K562 (cell line): Measurements from ENCODE around the gene AGAP1. TPM values are rescaled to one million over a fixed set of nuclear protein-coding genes. Genes with fewer than 3 reads are reported as not detected.

Source experiments
- ATAC-seq: fragments of 200-7000 bp; cut with Tn5 transposase; 3 replicates; pipeline ENCODE4 v1.9.1; 2020; ENCODE audit warnings: moderate library complexity
- BruUV-seq: library from RNA; stranded (reverse); fragments of 400-500 nt; replicated peaks from 2 replicates; lab custom pipeline; 2021; lab: Mats Ljungman, UMichigan
- CTCF ChIA-PET: fragments of 300-600 bp; formaldehyde crosslinking; extraction: SDS; loops from one replicate; lab custom pipeline; 2021; ENCODE audit warnings: low intra/inter-chr PET ratio; lab: Yijun Ruan, JAX
- POLR2A ChIA-PET: fragments of 300-600, 350-650 bp; sonication (Branson Sonifier 250); formaldehyde crosslinking; extraction: SDS; loops from one replicate; lab custom pipeline; 2021; ENCODE audit warnings: antibody characterized with exemption, inconsistent platforms; lab: Yijun Ruan, JAX
- DNase-seq, 4 experiments: peaks; one replicate each; pipeline versions ENCODE4 v3.0.0 to v3.0.0-alpha.2; 2011 to 2018; ENCODE audit warnings: low spot score in 3 of 4, mixed read lengths in 3 of 4; ENCODE audit errors: extremely low read depth in 1 of 4
- FAIRE-seq: peaks from 2 replicates; lab custom pipeline; 2011; peaks lifted over from hg19 to GRCh38; lab: Jason Lieb, UNC
- H2AFZ ChIP-seq: 2 replicates; pipeline ENCODE4 v1.6.0; 2011; ENCODE audit warnings: low read depth, low read length, control low read depth, inconsistent platforms
- H3K27ac ChIP-seq: fragments of 200-600 bp; 3 replicates; pipeline ENCODE4 v1.8.0; 2011; ENCODE audit warnings: low read depth, mild to moderate bottlenecking, control low read depth, inconsistent platforms, low read length, moderate library complexity, mixed read lengths; ENCODE audit errors: extremely low read depth
- H3K27me3 ChIP-seq, 2 experiments: fragments of 300-600 bp in 1 of 2; 2 replicates in 1 of 2; 3 replicates in 1 of 2; pipeline versions ENCODE4 v1.6.0 to v1.8.0; 2011; ENCODE audit warnings: inconsistent platforms in 2 of 2, low read length in 2 of 2, mild to moderate bottlenecking in 1 of 2, mixed read lengths in 1 of 2, moderate library complexity in 1 of 2; ENCODE audit not compliant: control insufficient read depth in 2 of 2, insufficient read depth in 2 of 2
- H3K36me3 ChIP-seq: fragments of 300-600 bp; 3 replicates; pipeline ENCODE4 v1.8.0; 2011; ENCODE audit warnings: mild to moderate bottlenecking, low read length, inconsistent platforms; ENCODE audit not compliant: control insufficient read depth, insufficient read depth
- H3K4me1 ChIP-seq, 2 experiments: fragments of 200-600 bp in 1 of 2; replicated peaks in 1 of 2; 2 replicates in 1 of 2; 3 replicates in 1 of 2; pipeline versions ENCODE4 v1.5.1 to v1.8.0; 2011; ENCODE audit warnings: inconsistent platforms in 2 of 2, low read length in 2 of 2, mild to moderate bottlenecking in 1 of 2, mixed read lengths in 1 of 2, moderate library complexity in 1 of 2; ENCODE audit not compliant: control insufficient read depth in 2 of 2, insufficient read depth in 2 of 2
- H3K4me2 ChIP-seq: 2 replicates; pipeline ENCODE4 v1.6.1; 2011; ENCODE audit warnings: low read length, control low read depth, inconsistent platforms, mixed read lengths; ENCODE audit not compliant: insufficient read depth
- H3K4me3 ChIP-seq: fragments of 200-600 bp; sonication (generic), shearing (Covaris generic); 2 replicates; pipeline ENCODE4 v1.5.1; 2016; ENCODE audit warnings: control low read depth, inconsistent platforms
- H3K79me2 ChIP-seq: fragments of 200-600 bp; 3 replicates; pipeline ENCODE4 v1.8.0; 2011; ENCODE audit warnings: low read length, inconsistent platforms; ENCODE audit not compliant: control insufficient read depth, insufficient read depth
- H3K9ac ChIP-seq, 2 experiments: 2 replicates each; pipeline versions ENCODE4 v1.6.0 to v1.6.1; 2011; ENCODE audit warnings: low read depth in 2 of 2, low read length in 2 of 2, control low read depth in 1 of 2, inconsistent platforms in 1 of 2, mild to moderate bottlenecking in 1 of 2, mixed read lengths in 1 of 2; ENCODE audit not compliant: insufficient read depth in 1 of 2
- H3K9me1 ChIP-seq: one replicate; pipeline ENCODE4 v1.6.0; 2011; ENCODE audit warnings: inconsistent platforms, mild to moderate bottlenecking, low read length, moderate library complexity; ENCODE audit not compliant: control insufficient read depth, insufficient read depth
- H3K9me3 ChIP-seq: replicated peaks from 2 replicates; pipeline ENCODE4 v1.5.1; 2011; ENCODE audit warnings: low read depth, low read length, inconsistent platforms; ENCODE audit not compliant: control insufficient read depth, insufficient read depth
- H4K20me1 ChIP-seq: replicated peaks from 2 replicates; pipeline ENCODE4 v1.6.1; 2011; ENCODE audit warnings: low read length, inconsistent platforms, mixed read lengths; ENCODE audit not compliant: control insufficient read depth, insufficient read depth
- ELF1 ChIP-seq: fragments of 200-800 bp; sonication (Bioruptor generic); IDR thresholded peaks from 2 replicates; pipeline ENCODE4 v1.6.1; 2016; ENCODE audit warnings: missing genetic modification characterization, missing compliant biosample characterization
- SREBF2 ChIP-seq: sonication (generic); formaldehyde crosslinking; IDR thresholded peaks from 2 replicates; pipeline ENCODE4 v1.4.0; 2020; ENCODE audit warnings: mild to moderate bottlenecking, missing genetic modification reagents
- ZNF639 ChIP-seq, 2 experiments: fragments of 200-800 bp in 1 of 2; sonication (Bioruptor generic) in 1 of 2; sonication (generic) in 1 of 2; formaldehyde crosslinking in 1 of 2; IDR thresholded peaks in 1 of 2; conservative IDR thresholded peaks in 1 of 2; 2 replicates each; pipeline versions ENCODE4 v1.5.0 to v1.6.1; 2016 to 2020; ENCODE audit warnings: missing compliant biosample characterization in 1 of 2, missing genetic modification characterization in 1 of 2, missing genetic modification reagents in 1 of 2
- ZNF668 ChIP-seq: fragments of 250-450 bp; sonication (Bioruptor Pico); IDR thresholded peaks from 2 replicates; pipeline ENCODE4 v1.8.0; 2022; ENCODE audit warnings: mild to moderate bottlenecking, inconsistent platforms
- ZNF77 ChIP-seq: fragments of 250-450 bp; sonication (Bioruptor Pico); IDR thresholded peaks from 2 replicates; pipeline ENCODE4 v1.5.0; 2020
- whole genome bisulfite sequencing: fragments of 100-300 bp; shearing (Covaris generic); methylation state at CpG from one replicate; pipeline ENCODE4 v1.1.6; 2016; ENCODE audit warnings: low coverage, mixed read lengths; ENCODE audit not compliant: insufficient coverage; ENCODE audit errors: missing lambda C conversion rate; 5-methylcytosine and 5-hydroxymethylcytosine counted together
- in situ Hi-C: fragments of 300-500 bp; cut with MboI; formaldehyde crosslinking; loops from 4 replicates; pipeline ENCODE4 v1.15.0; 2018; ENCODE audit warnings: inconsistent platforms, mixed read lengths
- intact Hi-C: fragments of 100-400 bp; cut with micrococcal nuclease; formaldehyde crosslinking; loops from 2 replicates; pipeline ENCODE4 v1.14.2; 2022
- polyA plus RNA-seq, 8 experiments: library from polyadenylated mRNA; depleted of rRNA in 4 of 8; stranded (reverse) in 5 of 8; unstranded in 3 of 8; fragments of >200 nt; fragmentation: Nextera tagmentation in 2 of 8; fragmentation: Illumina TruSeq in 1 of 8; extraction: Ambion mirVana in 2 of 8; extraction: Trizol in 1 of 8; gene quantifications; 2 replicates each; pipeline versions ENCODE4 v1.2.1 to v1.2.3, GENCODE V29; 2011 to 2014; ENCODE audit warnings: inconsistent platforms in 1 of 8, missing spikeins in 1 of 8
- total RNA-seq, 7 experiments: library from RNA; depleted of rRNA in 6 of 7; stranded (reverse); fragments of >200 nt in 6 of 7; fragmentation: Illumina TruSeq in 2 of 7; extraction: Trizol in 2 of 7; gene quantifications; 2 replicates each; pipeline versions ENCODE4 v1.2.1 to v1.2.3, GENCODE V29; 2011 to 2021; ENCODE audit warnings: low replicate concordance in 1 of 7

The AGAP1 gene
- total and polyA plus RNA-seq, 9 of the 15 experiments (the other 6 are each of a cell fraction or from before 2014, with no cell fraction given) = 1.3 to 24.0 (median 10.6) TPM

- no peak for FAIRE-seq
- intact Hi-C loops = no loop called here
- Histone ChIP-seq H3K79me2 (peaks cover 70% of the 10 kb centered on the region), H3K4me2 (no peak overlapping the region), H3K36me3 (no peaks in the 10 kb centered on the region), H2AFZ (no peak overlapping the region), H3K4me3 (no peak overlapping the region), H3K4me1 (no peaks in the 10 kb centered on the region; a peak in 2 of 5 replicates), H3K27me3 (no peaks in the 10 kb centered on the region), H3K9me1 (no peaks in the 10 kb centered on the region), H4K20me1 (peaks cover 8% of the 10 kb centered on the region), H3K27ac (no peak overlapping the region), H3K9ac (no peak overlapping the region), H3K9me3 (no peaks in the 10 kb centered on the region)
- no TSS peak for BruUV-seq
- ATAC-seq = no peak
- WGBS = 100% methylated on average over 2 of the region's 5 CpGs
- ChIA-PET CTCF (no interaction called here), POLR2A (interaction anchor here (0.9 kb wide), 1 partner anchor 149 kb away, joined by 3 read pairs; no protein-coding TSS in a partner anchor)
- DNase-seq = no peak
- TF ChIP-seq ZNF77 (CRISPR knock-in tag) (no peak), SREBF2 (CRISPR knock-in tag) (no peak), ZNF668 (no peak), ELF1 (no peak), ZNF639 (CRISPR knock-in tag; conservative IDR thresholded peaks at IDR 0.05 in 1 of 2, IDR thresholded peaks at IDR 0.05 in 1 of 2) (no peak)
- in situ Hi-C loops = no loop called here
Measured at GRCh38 chr2:235597081-235597615, 103.3 kb downstream of the AGAP1 start.
